Adrenal gland (tissue), 5 donors: Measurements from ENCODE around the gene LCN10.

Experiments used
- CTCF ChIP-seq, 6 experiments: fragments of 450-650 bp in 4 of 6; fragments of 200-600 bp in 2 of 6; sonication (generic) in 1 of 6; IDR thresholded peaks; 1 replicate in 5 of 6; 2 replicates in 1 of 6; pipeline versions ENCODE4 v1.5.1 to v1.8.0; 2016 to 2021; ENCODE audit warnings: antibody characterized with exemption in 6 of 6, mild to moderate bottlenecking in 2 of 6, moderate library complexity in 1 of 6
- POLR2A ChIP-seq, 2 donors: fragments of 450-650 bp; IDR thresholded peaks; one replicate each; pipeline ENCODE4 v1.6.1; 2017; ENCODE audit warnings: antibody characterized with exemption in 2 of 2, mild to moderate bottlenecking in 2 of 2, moderate library complexity in 1 of 2
- donor health status: DM: no; HTN: no; CAD: no.

GRCh38 chr9:136782452-136782851 is 39.7 kb upstream of the LCN10 start:
- no peak for TF ChIP-seq CTCF (IDR thresholded peaks at IDR 0.05)
- TF ChIP-seq POLR2A (IDR thresholded peaks at IDR 0.05): no peak
